IMR-90 (cell line): Measurements from ENCODE around the gene ZNF136.

Experiments used
- BHLHE40 ChIP-seq: fragments of 150-350 bp; IDR thresholded peaks from 2 replicates; pipeline ENCODE4 v1.6.1; 2016; ENCODE audit warnings: mild to moderate bottlenecking, low read depth, low read length
- CTCF ChIP-seq: conservative IDR thresholded peaks from 2 replicates; pipeline ENCODE4 v1.5.1; 2012; ENCODE audit warnings: mild to moderate bottlenecking, low read depth, low read length, improper control_type of control experiment
- MXI1 ChIP-seq: IDR thresholded peaks from 2 replicates; pipeline ENCODE4 v1.6.1; 2012; ENCODE audit warnings: low read depth, mild to moderate bottlenecking, low read length, moderate library complexity, borderline replicate concordance
- POLR2A ChIP-seq: IDR thresholded peaks from 2 replicates; pipeline ENCODE4 v1.6.1; 2012; ENCODE audit warnings: mild to moderate bottlenecking, low read depth, low read length
- USF2 ChIP-seq: fragments of 150-350 bp; IDR thresholded peaks from 2 replicates; pipeline ENCODE4 v1.6.1; 2017; ENCODE audit warnings: mild to moderate bottlenecking, antibody characterized with exemption, low read length, low read depth

GRCh38 chr19:12163826-12164225, 930 bp downstream of the ZNF136 start:
- TF ChIP-seq POLR2A (no peak), CTCF (no peak), BHLHE40 (no peak), USF2 (no peak), MXI1 (no peak)
